Ovary (tissue), 9 donors: ENCODE results near the gene GPC3. TPM values are rescaled to one million over a fixed set of nuclear protein-coding genes. Genes with fewer than 3 reads are reported as not detected.

Source experiments
- DNase-seq, 5 donors: peaks; one replicate each; pipeline ENCODE4 v3.0.0-alpha.2; 2019 to 2020
- H3K27ac ChIP-seq, 2 donors: fragments of 200-600 bp; one replicate each; pipeline versions ENCODE4 v1.5.1 to v1.8.0; 2019 to 2022
- H3K27me3 ChIP-seq: fragments of 200-600 bp; one replicate; pipeline ENCODE4 v1.8.0; 2022
- H3K36me3 ChIP-seq: fragments of 200-600 bp; sonication (generic); one replicate; pipeline ENCODE4 v1.5.1; 2019
- H3K4me1 ChIP-seq: one replicate; pipeline ENCODE4 v1.8.1; 2013; ENCODE audit warnings: mild to moderate bottlenecking, moderate library complexity; ENCODE audit not compliant: insufficient read depth
- H3K4me3 ChIP-seq: fragments of 200-600 bp; sonication (generic); one replicate; pipeline ENCODE4 v1.5.1; 2017
- H3K9me3 ChIP-seq, 2 donors: fragments of 200-600 bp in 1 of 2; sonication (generic) in 1 of 2; one replicate each; pipeline versions ENCODE4 v1.5.1 to v1.8.1; 2013 to 2019; ENCODE audit warnings: mild to moderate bottlenecking in 1 of 2, moderate library complexity in 1 of 2
- CTCF ChIP-seq, 3 donors: fragments of 450-650 bp in 2 of 3; fragments of 200-600 bp in 1 of 3; IDR thresholded peaks; one replicate each; pipeline versions ENCODE4 v1.5.1 to v1.8.0; 2016 to 2022; ENCODE audit warnings: antibody characterized with exemption in 3 of 3, mild to moderate bottlenecking in 1 of 3
- EP300 ChIP-seq: sonication (generic); formaldehyde crosslinking; IDR thresholded peaks from one replicate; pipeline ENCODE4 v1.6.1; 2017; ENCODE audit warnings: antibody characterized with exemption
- POLR2A ChIP-seq: fragments of 450-650 bp; IDR thresholded peaks from one replicate; pipeline ENCODE4 v1.6.1; 2017; ENCODE audit warnings: antibody characterized with exemption, mild to moderate bottlenecking, moderate library complexity
- WGBS, 3 donors: extraction: QIAGEN DNeasy Blood & Tissue Kit in 1 of 3; methylation state at CpG; one replicate each; pipeline versions ENCODE4 v1.1.5 to v1.1.7; 2013 to 2017; 5-methylcytosine and 5-hydroxymethylcytosine counted together
- intact Hi-C, 4 donors: fragments of 100-400 bp; cut with DNase I; formaldehyde crosslinking; loops; one replicate each; pipeline versions ENCODE4 v1.11.0 to v1.15.1; 2022 to 2023
- polyA plus RNA-seq, 2 donors: library from polyadenylated mRNA; stranded (reverse); fragments of 200-250 nt in 1 of 2; fragments of 350-450 nt in 1 of 2; fragmentation: Illumina TruSeq in 1 of 2; extraction: RNeasy Lipid Tissue Mini Kit (QIAGEN cat#74804) in 1 of 2; gene quantifications; one replicate each; pipeline ENCODE4 v1.2.3, GENCODE V29; 2013 to 2014
- total RNA-seq, 7 donors: library from RNA; depleted of rRNA in 2 of 7; stranded (reverse); fragments of >200 nt in 2 of 7; fragmentation: NEBNext Ultra II Directional in 3 of 7; extraction: Animal tissue kit (Norgen Biotek cat#: 25700) in 3 of 7; gene quantifications; one replicate each; pipeline versions ENCODE4 v1.1.0 to v1.2.4, GENCODE V29; 2016 to 2023
- donor health status: DM: no; HTN: no; CAD: no; lungs with moderate emphysema.
- donor health status: DM: no; HTN: no; CAD: no.
- donor health status: Bipolar disorder and iron deficiency.
- donor health status: DM: yes; HTN: yes; CAD: no.
- donor health status: DM: no; HTN: no; CAD: no.
- donor health status: DM: yes; HTN: yes; CAD: no.

The GPC3 gene
- total and polyA plus RNA-seq, 9 donors = 4.5 to 91.8 (median 12.1) TPM

- no peak for DNase-seq
- intact Hi-C loops = no loop called here
- WGBS, 3 donors = 66 to 69% (median 68%) methylated on average over 3 of the region's 3 CpGs
- no peaks in the 10 kb centered on the region for H3K27me3 ChIP-seq
- no peaks in the 10 kb centered on the region for H3K4me1 ChIP-seq
- no peaks in the 10 kb centered on the region for H3K9me3 ChIP-seq
- no peak overlapping the region for H3K27ac ChIP-seq
- no peaks in the 10 kb centered on the region for H3K36me3 ChIP-seq
- TF ChIP-seq POLR2A = no peak
- TF ChIP-seq EP300 = no peak
- no peak for TF ChIP-seq CTCF (IDR thresholded peaks at IDR 0.05)
- no peak overlapping the region for H3K4me3 ChIP-seq
These were observed 174.5 kb downstream of the GPC3 start for GRCh38 chrX:133810925-133811324.

- H3K4me1 ChIP-seq = no peaks in the 10 kb centered on the region
- H3K27ac ChIP-seq = no peak overlapping the region
- H3K27me3 ChIP-seq = no peaks in the 10 kb centered on the region
- no peaks in the 10 kb centered on the region for H3K9me3 ChIP-seq
- intact Hi-C loops = no loop called here
- H3K36me3 ChIP-seq = no peaks in the 10 kb centered on the region
- 52 to 64% (median 57%) methylated on average over 6 of the region's 6 CpGs for WGBS, 3 donors
- H3K4me3 ChIP-seq = no peak overlapping the region
- TF ChIP-seq POLR2A (no peak), CTCF (IDR thresholded peaks at IDR 0.05) (no peak), EP300 (no peak)
- DNase-seq = no peak
These were observed 181.3 kb downstream of the GPC3 start for GRCh38 chrX:133804072-133804471.

DNA sequence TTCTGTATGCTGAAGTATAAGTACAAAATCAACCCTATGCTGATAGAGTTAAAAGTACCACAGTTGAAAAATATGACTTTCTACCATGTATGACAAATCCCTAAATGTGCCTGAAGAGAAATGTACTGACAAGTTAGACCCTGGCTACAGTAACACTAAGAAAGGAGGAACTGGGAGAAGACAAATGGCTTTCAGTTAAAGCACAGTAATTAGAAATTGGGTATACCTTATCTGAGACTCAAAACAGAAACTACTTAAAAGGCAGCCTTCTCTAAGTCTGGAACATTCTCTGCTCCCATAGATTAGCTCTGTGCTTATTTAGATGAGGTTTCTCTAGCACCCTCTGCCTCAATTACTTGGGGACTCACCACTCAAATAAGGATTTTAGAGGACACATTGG lies 189.1 kb downstream of the GPC3 start:
- H3K9me3 ChIP-seq = no peaks in the 10 kb centered on the region
- H3K36me3 ChIP-seq = no peaks in the 10 kb centered on the region
- H3K27me3 ChIP-seq = no peaks in the 10 kb centered on the region
- TF ChIP-seq POLR2A = no peak
- TF ChIP-seq CTCF (IDR thresholded peaks at IDR 0.05) = no peak
- TF ChIP-seq EP300 = no peak
- DNase-seq = no peak
- no peaks in the 10 kb centered on the region for H3K4me1 ChIP-seq
- intact Hi-C loops = no loop called here
- no peak overlapping the region for H3K27ac ChIP-seq
- no peak overlapping the region for H3K4me3 ChIP-seq

GRCh38 chrX:133794126-133794525 lies 191.3 kb downstream of the GPC3 start:
- Histone ChIP-seq H3K27ac (no peak overlapping the region), H3K36me3 (no peaks in the 10 kb centered on the region), H3K4me1 (no peaks in the 10 kb centered on the region), H3K9me3 (no peaks in the 10 kb centered on the region), H3K27me3 (no peaks in the 10 kb centered on the region), H3K4me3 (no peak overlapping the region)
- intact Hi-C loops = no loop called here
- TF ChIP-seq CTCF (IDR thresholded peaks at IDR 0.05) = no peak
- no peak for TF ChIP-seq POLR2A
- no peak for TF ChIP-seq EP300
- WGBS, 3 donors = 34 to 43% (median 38%) methylated on average over 4 of the region's 4 CpGs
- no peak for DNase-seq

- Histone ChIP-seq H3K36me3 (no peaks in the 10 kb centered on the region), H3K4me3 (no peak overlapping the region), H3K27me3 (no peaks in the 10 kb centered on the region), H3K27ac (no peak overlapping the region), H3K4me1 (no peaks in the 10 kb centered on the region), H3K9me3 (no peaks in the 10 kb centered on the region)
- TF ChIP-seq EP300 (no peak), CTCF (IDR thresholded peaks at IDR 0.05) (no peak), POLR2A (no peak)
- intact Hi-C loops = no loop called here
- DNase-seq = no peak
- WGBS, 3 donors = 74 to 77% (median 75%) methylated on average over 2 of the region's 2 CpGs
These were observed 191.8 kb downstream of the GPC3 start for GRCh38 chrX:133793626-133794025.
